Mucosa of gallbladder (tissue), 1 donor: Measurements from ENCODE around the gene MYCBP2. TPM values are rescaled to one million over a fixed set of nuclear protein-coding genes. Genes with fewer than 3 reads are reported as not detected.
"Not testable (repeated sequence)": the region's sequence is repeated elsewhere in the genome, so short reads cannot be mapped to it uniquely, and the experiment has no call there.

Source experiments
- DNase-seq: peaks from one replicate; pipeline ENCODE4 v3.0.0-alpha.2; 2020; ENCODE audit warnings: low spot score
- total RNA-seq: library from RNA; stranded (reverse); gene quantifications from one replicate; pipeline ENCODE4 v1.2.1, GENCODE V29; 2021
- donor health status: DM: no; HTN: no; CAD: no.

MYCBP2 gene
- total RNA-seq, 1 donor from 2014 or later = 71.8 TPM

DNA sequence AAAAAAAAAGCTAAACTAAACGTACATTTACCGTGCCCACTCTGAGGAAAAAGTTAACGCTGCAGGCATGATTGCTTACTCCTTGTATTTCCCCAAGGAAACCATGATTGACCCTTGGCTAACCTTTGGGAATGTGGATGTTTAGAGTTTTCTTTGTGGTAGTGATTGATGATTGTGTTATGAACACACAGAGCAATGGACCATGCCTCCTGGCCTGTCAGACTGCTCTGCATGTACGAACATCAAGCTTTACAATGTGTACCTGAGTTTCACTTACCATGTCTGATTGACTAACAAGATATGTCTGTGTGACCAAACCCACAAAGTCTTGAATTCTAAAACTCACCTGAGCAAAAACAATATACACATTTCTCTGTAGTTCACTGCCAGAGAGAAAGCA, 35.1 kb downstream of the MYCBP2 start:
- DNase-seq = no peak

DNA sequence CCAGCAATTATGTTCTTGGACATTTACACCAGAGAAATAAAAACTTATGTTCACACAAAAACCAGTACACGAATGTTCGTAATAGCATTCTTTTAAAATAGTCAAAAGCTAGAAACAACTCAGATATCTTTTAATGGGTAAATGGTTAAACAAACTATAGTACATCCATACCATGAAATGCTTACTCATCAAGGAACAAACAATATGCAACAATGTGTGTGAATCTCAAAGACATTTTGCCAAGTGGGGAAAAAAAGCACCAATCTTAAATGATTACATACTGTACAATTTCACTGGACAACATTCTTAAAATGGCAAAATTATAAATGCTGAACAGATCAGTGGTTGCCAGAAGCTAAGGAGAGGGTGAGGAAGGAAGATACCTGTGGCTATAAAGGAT, 36.6 kb downstream of the MYCBP2 start:
- DNase-seq = no peak

DNA sequence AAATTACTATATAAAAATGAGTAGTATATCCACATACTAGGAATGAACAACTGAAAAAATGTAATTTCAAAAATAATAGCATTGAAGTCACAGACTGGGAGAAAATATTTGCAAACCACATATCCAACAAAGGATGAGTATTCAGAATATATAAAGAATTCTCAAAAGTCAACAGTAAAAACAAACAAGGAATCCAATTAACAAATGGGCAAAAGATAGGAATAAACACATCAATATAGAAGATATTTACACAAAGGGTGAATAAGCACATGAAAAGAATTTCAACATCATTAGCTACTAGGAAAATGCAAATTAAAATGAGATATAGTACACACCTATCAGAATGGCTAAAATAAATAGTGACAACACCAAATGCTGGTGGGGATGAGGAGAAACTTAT, 37.0 kb downstream of the MYCBP2 start:
- no peak for DNase-seq

DNA sequence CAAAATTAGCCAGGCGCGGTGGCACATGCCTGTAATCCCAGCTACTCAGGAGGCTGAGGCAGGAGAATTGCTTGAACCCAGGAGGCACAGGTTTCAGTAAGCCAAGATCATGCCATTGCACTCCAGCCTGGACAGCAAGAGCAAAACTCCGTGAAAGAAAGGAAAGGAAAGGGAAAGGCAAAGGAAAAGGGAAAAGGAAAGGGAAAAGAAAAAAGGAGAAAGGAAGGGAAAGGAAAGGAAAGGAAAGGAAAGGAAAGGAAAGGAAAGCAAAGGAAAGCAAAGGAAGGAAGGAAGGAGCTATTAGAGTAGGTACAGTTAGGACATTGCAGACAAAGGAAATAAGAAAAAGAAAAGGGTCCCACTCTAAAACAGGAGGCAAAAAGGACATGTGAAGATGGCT, 41.3 kb downstream of the MYCBP2 start:
- not testable (repeated sequence) for DNase-seq

- no peak for DNase-seq
Observed at GRCh38 chr13:77285098-77285497, 41.8 kb downstream of the MYCBP2 start.

GRCh38 chr13:77274126-77274525, 52.8 kb downstream of the MYCBP2 start:
- no peak for DNase-seq

GRCh38 chr13:77269141-77269540, 57.8 kb downstream of the MYCBP2 start:
- no peak for DNase-seq

DNA sequence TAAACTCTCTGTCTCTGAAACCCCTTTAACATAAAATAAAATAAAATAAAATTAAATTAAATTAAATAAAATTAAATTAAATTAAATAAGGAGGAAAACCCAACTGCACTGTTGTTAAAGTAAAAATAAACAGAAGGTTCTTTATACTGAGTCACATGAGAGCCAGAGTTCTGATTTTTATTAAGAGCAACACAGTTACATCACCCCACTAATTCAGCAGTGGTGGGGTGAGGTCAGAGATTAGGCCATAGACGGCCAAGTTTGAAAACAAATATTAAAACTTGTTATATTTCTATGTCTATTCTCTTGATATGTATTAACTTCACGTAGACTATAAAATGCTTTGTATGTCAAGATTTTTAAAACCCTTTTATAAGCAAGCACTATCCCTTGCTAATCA, 59.5 kb downstream of the MYCBP2 start:
- no peak for DNase-seq

DNA sequence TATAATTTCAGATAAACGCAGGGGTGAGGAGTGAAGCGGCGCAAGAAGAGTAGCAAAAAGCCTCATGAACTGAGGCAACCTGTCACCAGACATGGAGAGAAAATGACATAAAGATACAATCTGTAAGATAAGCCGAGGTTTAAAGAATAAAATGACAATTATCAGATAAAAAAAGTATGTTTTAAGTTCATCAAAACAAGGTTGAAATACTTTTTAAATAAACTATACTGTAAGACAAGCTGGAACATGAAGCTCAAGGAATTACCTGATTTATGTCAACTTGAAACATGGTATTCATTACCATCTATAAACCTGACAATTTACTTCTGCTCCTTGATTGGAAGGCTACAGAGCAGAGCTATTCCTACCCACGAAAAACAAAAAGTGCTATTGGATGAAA, 61.6 kb downstream of the MYCBP2 start:
- no peak for DNase-seq

DNA sequence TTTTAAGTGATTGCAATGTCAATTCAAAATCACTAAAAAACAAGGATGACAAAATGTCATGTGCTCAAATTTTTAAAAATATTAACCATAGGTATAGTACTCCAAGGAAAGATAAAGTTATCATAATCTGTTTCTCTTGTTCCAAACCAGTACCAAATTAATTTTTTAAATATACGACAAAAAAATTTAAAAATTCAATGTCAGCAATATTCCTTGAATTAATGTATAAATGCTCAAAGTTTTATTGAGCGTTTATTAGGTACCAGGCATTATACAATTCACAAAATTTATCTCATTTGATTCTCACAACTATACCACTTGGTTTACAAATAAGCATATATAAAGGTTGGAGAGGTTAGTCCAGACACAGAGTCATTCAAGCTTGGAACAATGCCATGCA, 64.7 kb downstream of the MYCBP2 start:
- no peak for DNase-seq

- DNase-seq = no peak
Observed at GRCh38 chr13:77250975-77251374, 75.9 kb downstream of the MYCBP2 start.

DNA sequence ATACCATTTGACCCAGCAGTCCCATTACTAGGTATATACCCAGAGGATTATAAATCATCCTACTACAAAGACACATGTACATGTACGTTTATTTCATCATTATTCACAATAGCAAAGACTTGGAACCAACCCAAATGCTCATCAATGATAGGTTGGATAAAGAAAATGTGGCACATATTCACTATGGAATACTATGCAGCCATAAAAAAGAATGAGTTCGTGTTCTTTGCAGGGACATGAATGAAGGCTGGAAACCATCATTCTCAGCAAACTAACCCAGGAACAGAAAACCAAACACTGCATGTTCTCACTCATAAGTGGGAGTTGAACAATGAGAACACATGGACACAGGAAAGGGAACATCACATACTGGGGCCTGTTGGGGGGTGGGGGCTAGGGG, 81.7 kb downstream of the MYCBP2 start:
- not testable (repeated sequence) for DNase-seq

DNA sequence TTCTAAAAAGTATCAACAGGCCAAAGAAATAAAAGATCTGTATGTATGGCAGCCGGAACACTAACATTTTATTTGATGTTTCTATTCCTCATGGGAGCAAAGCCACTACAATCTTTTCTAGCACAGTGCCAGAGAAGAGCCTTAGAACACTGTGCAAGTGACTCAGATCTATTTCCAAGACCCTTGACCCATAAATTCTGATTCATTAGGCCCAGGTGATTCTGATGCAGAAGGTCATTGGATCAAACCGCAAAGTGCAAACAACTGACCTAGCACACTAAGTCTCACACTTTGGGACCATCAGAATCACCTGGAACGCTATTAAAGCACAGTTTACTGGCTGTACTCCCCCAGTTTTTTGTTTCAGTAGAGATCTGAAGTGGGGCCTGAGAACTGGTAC, 87.6 kb downstream of the MYCBP2 start:
- no peak for DNase-seq

DNA sequence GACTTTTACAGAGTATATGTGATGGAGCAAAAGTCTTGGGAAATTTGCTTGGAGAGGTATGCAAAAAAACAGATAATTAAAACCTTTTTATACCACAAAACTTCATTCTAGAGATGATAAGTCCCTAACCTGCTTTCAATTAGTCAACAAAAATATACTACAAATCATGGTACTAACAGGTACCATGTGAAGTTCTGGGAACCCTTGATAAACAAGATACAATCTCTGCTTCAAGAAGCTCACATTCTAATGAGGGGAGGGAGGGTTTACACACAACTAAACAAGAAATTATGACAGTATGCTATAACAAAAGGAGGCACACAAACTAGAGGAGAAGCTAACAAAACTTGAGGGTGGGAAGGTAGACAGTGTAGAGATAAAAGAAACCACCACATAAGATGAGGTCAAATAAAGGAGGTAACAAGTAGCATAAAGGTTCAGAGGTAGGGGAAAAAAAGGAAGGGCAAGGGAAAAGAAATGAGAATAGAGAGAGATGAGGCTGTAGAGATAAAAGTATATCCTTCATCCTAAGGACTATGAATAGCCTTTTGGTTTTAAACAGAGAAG, 91.4 kb downstream of the MYCBP2 start:
- DNase-seq = no peak

GRCh38 chr13:77233159-77233558, 93.7 kb downstream of the MYCBP2 start:
- DNase-seq = no peak

GRCh38 chr13:77230560-77230959, 96.3 kb downstream of the MYCBP2 start:
- DNase-seq = no peak

DNA sequence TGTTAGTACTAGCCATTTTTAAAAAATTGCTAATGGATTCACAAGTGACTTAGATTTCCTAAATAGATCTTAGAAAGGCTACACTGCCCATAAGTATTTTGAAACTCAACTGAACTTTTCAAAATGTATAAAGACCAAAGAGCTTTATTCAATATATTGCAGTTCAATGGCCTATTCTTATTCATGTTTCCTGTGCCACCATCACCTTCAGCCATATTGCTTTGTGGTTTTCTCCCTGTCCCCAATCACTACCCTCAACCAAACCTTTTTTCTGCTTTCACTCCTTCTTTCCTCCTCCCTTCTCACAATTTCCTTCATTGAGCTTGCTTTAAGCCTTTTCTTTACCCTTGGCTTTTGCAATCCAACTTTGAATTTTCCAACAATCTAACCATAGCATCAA, 100.9 kb downstream of the MYCBP2 start:
- DNase-seq = no peak

GRCh38 chr13:77222909-77223308, 104.0 kb downstream of the MYCBP2 start:
- DNase-seq = no peak

GRCh38 chr13:77222000-77222690, 104.7 kb downstream of the MYCBP2 start:
- DNase-seq = no peak

- no peak for DNase-seq
Observed at GRCh38 chr13:77219401-77219800, 107.5 kb downstream of the MYCBP2 start.

- no peak for DNase-seq
Observed at GRCh38 chr13:77218274-77218673, 108.6 kb downstream of the MYCBP2 start.

DNA sequence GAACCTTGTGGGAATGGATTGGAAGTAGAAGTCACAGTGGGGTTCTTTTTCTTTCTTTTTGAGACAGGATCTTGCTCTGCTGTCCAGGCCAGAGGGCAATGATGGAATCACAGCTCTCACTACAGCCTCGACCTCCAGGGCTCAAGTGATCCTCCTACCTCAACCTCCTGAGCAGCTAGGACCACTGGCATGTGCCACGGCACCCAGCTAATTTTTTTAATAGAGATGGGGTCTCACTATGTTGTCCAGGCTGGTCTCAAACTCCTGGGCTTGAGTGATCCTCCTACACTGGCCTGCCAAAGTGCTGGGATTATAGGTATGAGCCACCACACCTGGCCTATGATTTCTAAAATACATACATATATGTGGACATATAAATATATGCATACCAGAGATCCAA, 111.4 kb downstream of the MYCBP2 start:
- no peak for DNase-seq

DNA sequence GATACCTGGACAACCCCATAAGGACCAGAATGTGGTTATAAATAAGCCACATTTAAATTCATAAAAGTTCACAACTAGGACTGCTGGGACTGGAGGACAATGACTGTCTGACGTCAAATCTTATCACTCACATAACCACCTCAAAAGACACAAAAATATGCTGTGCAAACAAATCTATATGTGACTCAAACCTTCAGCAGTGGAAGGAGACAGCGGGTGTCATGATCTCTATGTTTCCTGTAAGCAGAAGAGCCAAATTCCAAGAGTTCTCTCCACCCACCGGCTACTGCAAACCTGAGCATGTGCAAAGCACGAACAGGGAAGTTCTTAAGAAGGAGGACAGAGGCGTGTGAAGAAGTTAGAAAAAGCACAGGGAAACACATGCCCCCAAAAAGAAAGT, 113.2 kb downstream of the MYCBP2 start:
- no peak for DNase-seq

- no peak for DNase-seq
Observed at GRCh38 chr13:77207943-77208342, 119.0 kb downstream of the MYCBP2 start.
